NCI-H446 treated with DMSO at 0.1 percent for 48 hours (cell line): ENCODE data around the gene DRG1.
A peak's percentile ranks its signal among the peaks of the same experiment; 100 is the strongest.
"Not testable (repeated sequence)": the region's sequence is repeated elsewhere in the genome, so short reads cannot be mapped to it uniquely, and the experiment has no call there.

ENCODE experiments used
- DNase-seq: peaks from one replicate; lab custom pipeline; 2025; lab: John Stamatoyannopoulos, UW

DRG1 gene

GRCh38 chr22:31399211-31400022 lies at the start of gene DRG1:
TSS of gene DRG1 (plus strand) at chr22:31399604. CDS start at chr22:31399684, 80 bp downstream.
- peak; percentile 96 for DNase-seq

GRCh38 chr22:31349960-31350359 lies 49.4 kb upstream of the DRG1 start:
- DNase-seq = no peak

GRCh38 chr22:31350410-31350863 lies 49.0 kb upstream of the DRG1 start:
- DNase-seq = peak; percentile 63

- DNase-seq = no peak
Observed at GRCh38 chr22:31354515-31354914, 44.9 kb upstream of the DRG1 start.

GRCh38 chr22:31360029-31360428 lies 39.4 kb upstream of the DRG1 start:
- no peak for DNase-seq

GRCh38 chr22:31361743-31362142 lies 37.7 kb upstream of the DRG1 start:
- no peak for DNase-seq

- DNase-seq = no peak
Observed at GRCh38 chr22:31363885-31364465, 35.4 kb upstream of the DRG1 start.

- DNase-seq = no peak
Observed at GRCh38 chr22:31367426-31367825, 32.0 kb upstream of the DRG1 start.

GRCh38 chr22:31377612-31378011 lies 21.8 kb upstream of the DRG1 start:
- DNase-seq = no peak

GRCh38 chr22:31378123-31378522 lies 21.3 kb upstream of the DRG1 start:
- DNase-seq = no peak

- not testable (repeated sequence) for DNase-seq
Observed at GRCh38 chr22:31378651-31379050, 20.8 kb upstream of the DRG1 start.

- DNase-seq = no peak
Observed at GRCh38 chr22:31393893-31394292, 5.5 kb upstream of the DRG1 start.

- no peak for DNase-seq
Observed at GRCh38 chr22:31394326-31394725, 5.1 kb upstream of the DRG1 start.

- no peak for DNase-seq
Observed at GRCh38 chr22:31398231-31398630, 1.2 kb upstream of the DRG1 start.

GRCh38 chr22:31400023-31400397 lies 606 bp downstream of the DRG1 start:
- DNase-seq = no peak

- DNase-seq = not testable (repeated sequence)
Observed at GRCh38 chr22:31402350-31402749, 2.9 kb downstream of the DRG1 start.

- DNase-seq = no peak
Observed at GRCh38 chr22:31425331-31426050, 26.1 kb downstream of the DRG1 start.

- DNase-seq = no peak
Observed at GRCh38 chr22:31431950-31432349, 32.5 kb downstream of the DRG1 start.

- DNase-seq = no peak
Observed at GRCh38 chr22:31436132-31436531, 36.7 kb downstream of the DRG1 start.

- no peak for DNase-seq
Observed at GRCh38 chr22:31439808-31440207, 40.4 kb downstream of the DRG1 start.

GRCh38 chr22:31440681-31441080 lies 41.3 kb downstream of the DRG1 start:
- no peak for DNase-seq

GRCh38 chr22:31441652-31442051 lies 42.2 kb downstream of the DRG1 start:
- no peak for DNase-seq
